Pancreas (tissue), 10 donors: ENCODE results near the gene ITCH. TPM values are rescaled to one million over a fixed set of nuclear protein-coding genes. Genes with fewer than 3 reads are reported as not detected.

Source experiments
- ATAC-seq, 4 donors: fragments of 200-7000 bp; cut with Tn5 transposase; one replicate each; pipeline versions ENCODE4 v1.8.0 to v1.9.1; 2020; ENCODE audit warnings: mild to moderate bottlenecking in 4 of 4, moderate library complexity in 4 of 4
- DNase-seq, 6 donors: peaks; one replicate each; pipeline ENCODE4 v3.0.0-alpha.2; 2020
- FAIRE-seq: peaks from 2 replicates; lab custom pipeline; 2012; peaks lifted over from hg19 to GRCh38; lab: Jason Lieb, UNC
- H3K27ac ChIP-seq, 4 donors: fragments of 200-600 bp; sonication (generic); 1 replicate in 3 of 4; 2 replicates in 1 of 4; pipeline versions ENCODE4 v1.5.0 to v1.8.0; 2020
- H3K27me3 ChIP-seq, 4 donors: fragments of 200-600 bp; one replicate each; pipeline ENCODE4 v1.8.0; 2021
- H3K36me3 ChIP-seq, 3 donors: fragments of 200-600 bp; sonication (generic) in 1 of 3; one replicate each; pipeline versions ENCODE4 v1.5.0 to v1.8.0; 2020 to 2021
- H3K4me1 ChIP-seq, 3 donors: fragments of 200-600 bp; one replicate each; pipeline ENCODE4 v1.8.0; 2021
- H3K4me3 ChIP-seq, 4 donors: fragments of 200-600 bp; sonication (generic) in 2 of 4; one replicate each; pipeline versions ENCODE4 v1.5.0 to v1.8.0; 2020 to 2021
- H3K9me3 ChIP-seq, 4 donors: fragments of 200-600 bp; one replicate each; pipeline ENCODE4 v1.8.0; 2021
- WGBS, 2 donors: extraction: QIAGEN DNeasy Blood & Tissue Kit; methylation state at CpG; one replicate each; pipeline ENCODE4 v1.1.7; 2013; 5-methylcytosine and 5-hydroxymethylcytosine counted together
- intact Hi-C, 3 donors: fragments of 100-400 bp; cut with DNase I; formaldehyde crosslinking; loops; one replicate each; pipeline versions ENCODE4 v1.11.1 to v1.14.2; 2022
- polyA plus RNA-seq, 2 donors: library from polyadenylated mRNA; stranded (reverse); fragments of 200-250 nt; gene quantifications; one replicate each; pipeline ENCODE4 v1.2.3, GENCODE V29; 2013
- total RNA-seq, 6 donors: library from RNA; stranded (reverse); fragmentation: NEBNext Ultra II Directional in 4 of 6; extraction: Animal tissue kit (Norgen Biotek cat#: 25700) in 4 of 6; gene quantifications; one replicate each; pipeline versions ENCODE4 v1.2.1 to v1.2.4, GENCODE V29; 2021 to 2023
- TF ChIP-seq, protein P1 (sequence below), 4 donors: fragments of 200-600 bp; sonication (generic) in 3 of 4; IDR thresholded peaks; one replicate each; pipeline versions ENCODE4 v1.5.0 to v1.8.0; 2021; ENCODE audit warnings: antibody characterized with exemption in 4 of 4
- donor health status: healthy with polysubstance abuse.
- donor health status: DM: no; HTN: no; CAD: no; lungs with moderate emphysema.
- donor health status: DM: no; HTN: no; CAD: no.
- donor health status: control.
- donor health status: control.
- donor health status: Bipolar disorder and iron deficiency.
- donor health status: DM: yes; HTN: yes; CAD: no.
- donor health status: DM: no; HTN: no; CAD: no.
- donor health status: DM: no; HTN: no; CAD: no.
- donor health status: DM: yes; HTN: yes; CAD: no.

Gene ITCH
- total and polyA plus RNA-seq, 8 donors, result 5.7 to 37.0 (median 20.5) TPM

- no peaks in the 10 kb centered on the region for H3K27me3 ChIP-seq
- intact Hi-C loops, result no loop called here
- 47 to 52% methylated on average over 4 of the region's 4 CpGs for WGBS, 2 donors
- H3K9me3 ChIP-seq, result no peaks in the 10 kb centered on the region
- DNase-seq (no peak), ATAC-seq (peak in 2 of 4 donors; percentile 20 to 32), FAIRE-seq (no peak)
- no peak overlapping the region for H3K4me3 ChIP-seq
- TF ChIP-seq, protein P1, sequence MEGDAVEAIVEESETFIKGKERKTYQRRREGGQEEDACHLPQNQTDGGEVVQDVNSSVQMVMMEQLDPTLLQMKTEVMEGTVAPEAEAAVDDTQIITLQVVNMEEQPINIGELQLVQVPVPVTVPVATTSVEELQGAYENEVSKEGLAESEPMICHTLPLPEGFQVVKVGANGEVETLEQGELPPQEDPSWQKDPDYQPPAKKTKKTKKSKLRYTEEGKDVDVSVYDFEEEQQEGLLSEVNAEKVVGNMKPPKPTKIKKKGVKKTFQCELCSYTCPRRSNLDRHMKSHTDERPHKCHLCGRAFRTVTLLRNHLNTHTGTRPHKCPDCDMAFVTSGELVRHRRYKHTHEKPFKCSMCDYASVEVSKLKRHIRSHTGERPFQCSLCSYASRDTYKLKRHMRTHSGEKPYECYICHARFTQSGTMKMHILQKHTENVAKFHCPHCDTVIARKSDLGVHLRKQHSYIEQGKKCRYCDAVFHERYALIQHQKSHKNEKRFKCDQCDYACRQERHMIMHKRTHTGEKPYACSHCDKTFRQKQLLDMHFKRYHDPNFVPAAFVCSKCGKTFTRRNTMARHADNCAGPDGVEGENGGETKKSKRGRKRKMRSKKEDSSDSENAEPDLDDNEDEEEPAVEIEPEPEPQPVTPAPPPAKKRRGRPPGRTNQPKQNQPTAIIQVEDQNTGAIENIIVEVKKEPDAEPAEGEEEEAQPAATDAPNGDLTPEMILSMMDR (IDR thresholded peaks at IDR 0.05), result no peak
- H3K36me3 ChIP-seq, result peaks cover 0 to 25% (median 0%) of the 10 kb centered on the region in 3 donors
- peaks cover 16 to 32% (median 21%) of the 10 kb centered on the region in 3 donors for H3K4me1 ChIP-seq
- no peak overlapping the region for H3K27ac ChIP-seq
Observed at GRCh38 chr20:34368547-34368946, 5.5 kb downstream of the ITCH start.

DNA sequence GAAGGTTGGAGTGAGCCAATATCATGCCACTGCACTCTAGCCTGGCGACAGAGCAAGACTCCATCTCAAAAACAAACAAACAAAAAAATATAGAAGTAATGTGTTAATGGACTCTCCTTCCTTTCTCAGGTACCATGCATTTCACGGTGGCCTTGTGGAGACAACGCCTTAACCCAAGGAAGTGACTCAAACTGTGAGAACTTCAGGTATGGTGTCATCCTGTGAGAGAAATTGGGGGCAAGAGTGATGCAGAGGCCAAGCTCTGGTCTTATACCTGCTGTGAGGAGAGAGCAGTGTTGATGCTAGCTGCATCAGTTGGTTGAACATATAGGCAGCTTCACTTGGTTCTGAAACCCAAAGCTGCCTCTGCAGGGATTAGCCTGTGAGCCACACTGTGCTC lies 6.2 kb downstream of the ITCH start:
- intact Hi-C loops, result no loop called here
- peaks cover 0 to 25% (median 0%) of the 10 kb centered on the region in 3 donors for H3K36me3 ChIP-seq
- H3K4me1 ChIP-seq, result peaks cover 16 to 31% (median 20%) of the 10 kb centered on the region in 3 donors
- ATAC-seq, result no peak
- no peak overlapping the region for H3K4me3 ChIP-seq
- TF ChIP-seq, protein P1 (IDR thresholded peaks at IDR 0.05), result no peak
- 63 to 79% methylated on average over 3 of the region's 3 CpGs for WGBS, 2 donors
- FAIRE-seq, result no peak
- no peaks in the 10 kb centered on the region for H3K9me3 ChIP-seq
- no peak for DNase-seq
- H3K27me3 ChIP-seq, result no peaks in the 10 kb centered on the region
- no peak overlapping the region for H3K27ac ChIP-seq

GRCh38 chr20:34370062-34370461 lies 7.0 kb downstream of the ITCH start:
- 95% methylated on average over 6 of the region's 6 CpGs for WGBS, 2 donors
- Histone ChIP-seq H3K36me3 (peaks cover 0 to 25% (median 0%) of the 10 kb centered on the region in 3 donors), H3K4me3 (no peak overlapping the region), H3K4me1 (peaks cover 16 to 25% (median 16%) of the 10 kb centered on the region in 3 donors), H3K9me3 (no peaks in the 10 kb centered on the region), H3K27me3 (no peaks in the 10 kb centered on the region), H3K27ac (no peak overlapping the region)
- intact Hi-C loops, result no loop called here
- TF ChIP-seq, protein P1 (IDR thresholded peaks at IDR 0.05), result no peak
- DNase-seq, result no peak
- no peak for FAIRE-seq
- no peak for ATAC-seq

GRCh38 chr20:34373445-34373844 lies 10.4 kb downstream of the ITCH start:
- H3K4me3 ChIP-seq, result no peak overlapping the region
- ATAC-seq (no peak), FAIRE-seq (no peak), DNase-seq (no peak)
- no peaks in the 10 kb centered on the region for H3K9me3 ChIP-seq
- no peak overlapping the region for H3K27ac ChIP-seq
- H3K4me1 ChIP-seq, result peaks cover 2 to 9% (median 3%) of the 10 kb centered on the region in 3 donors
- intact Hi-C loops, result no loop called here
- peaks cover 0 to 25% (median 0%) of the 10 kb centered on the region in 3 donors for H3K36me3 ChIP-seq
- H3K27me3 ChIP-seq, result no peaks in the 10 kb centered on the region
- TF ChIP-seq, protein P1 (IDR thresholded peaks at IDR 0.05), result no peak
- 70 to 82% methylated on average over 4 of the region's 4 CpGs for WGBS, 2 donors

DNA sequence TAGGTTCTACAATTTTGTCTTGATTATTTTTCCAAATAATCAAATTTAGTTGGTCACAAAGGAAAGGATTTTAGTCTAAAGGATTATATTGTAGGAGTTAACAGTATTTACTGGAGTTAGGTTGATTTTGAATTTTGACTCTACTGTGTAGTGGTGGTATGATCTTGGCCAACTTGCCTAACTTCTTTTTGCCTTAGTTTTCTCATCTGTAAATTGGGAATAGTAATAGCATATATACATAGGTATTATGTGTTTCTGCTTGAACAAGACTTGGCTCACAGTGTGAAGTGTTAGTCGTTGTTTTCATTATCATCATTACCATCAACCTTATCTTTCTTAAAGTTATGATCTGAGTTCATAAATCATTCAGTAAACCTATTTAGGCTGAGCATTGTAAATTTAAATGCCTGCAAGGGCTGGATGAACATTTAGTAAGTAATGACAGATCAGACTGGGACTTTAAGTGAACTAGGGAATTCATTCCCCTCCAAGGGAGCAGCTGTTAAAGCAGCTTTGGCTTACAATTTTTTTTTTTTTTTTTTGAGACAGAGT lies 11.2 kb downstream of the ITCH start:
- Histone ChIP-seq H3K4me3 (no peak overlapping the region), H3K36me3 (peaks cover 0 to 23% (median 0%) of the 10 kb centered on the region in 3 donors), H3K9me3 (no peaks in the 10 kb centered on the region), H3K27me3 (no peaks in the 10 kb centered on the region), H3K4me1 (peaks cover 0 to 11% (median 3%) of the 10 kb centered on the region in 3 donors), H3K27ac (no peak overlapping the region)
- FAIRE-seq (no peak), DNase-seq (no peak), ATAC-seq (no peak)
- 17 to 19% methylated on average over 1 of the region's 1 CpG for WGBS, 2 donors
- TF ChIP-seq, protein P1 (IDR thresholded peaks at IDR 0.05), result no peak
- intact Hi-C loops, result no loop called here
